Measurements from ENCODE around the gene GNB1.
"Not testable (repeated sequence)": the region's sequence is repeated elsewhere in the genome, so short reads cannot be mapped to it uniquely, and the experiment has no call there.

GNB1 gene

DNA sequence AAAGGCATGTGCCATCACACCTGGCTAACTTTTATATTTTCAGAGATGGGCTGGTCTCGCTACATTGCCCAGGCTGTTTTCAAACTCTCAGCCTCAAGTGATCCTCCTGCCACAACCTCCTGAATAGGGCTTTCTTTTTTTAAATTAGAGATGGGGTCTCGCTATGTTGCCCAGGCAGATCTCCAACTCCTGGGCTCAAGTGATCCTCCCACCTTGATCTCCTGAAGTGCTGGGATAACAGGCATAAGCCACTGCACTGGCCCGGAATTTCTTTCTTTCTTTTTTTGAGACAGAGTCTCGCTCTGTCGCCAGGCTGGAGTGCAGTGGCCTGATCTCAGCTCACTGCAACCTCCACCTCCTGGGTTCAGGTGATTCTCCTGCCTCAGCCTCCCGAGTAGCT lies 34.7 kb downstream of the GNB1 start:
- not testable (repeated sequence) for DNase-seq

- DNase-seq = no peak
These were observed 37.2 kb downstream of the GNB1 start for GRCh38 chr1:1853593-1854257.

GRCh38 chr1:1852619-1853414 lies 38.1 kb downstream of the GNB1 start:
- no peak for DNase-seq

GRCh38 chr1:1847890-1848289 lies 43.0 kb downstream of the GNB1 start:
- no peak for DNase-seq

DNA sequence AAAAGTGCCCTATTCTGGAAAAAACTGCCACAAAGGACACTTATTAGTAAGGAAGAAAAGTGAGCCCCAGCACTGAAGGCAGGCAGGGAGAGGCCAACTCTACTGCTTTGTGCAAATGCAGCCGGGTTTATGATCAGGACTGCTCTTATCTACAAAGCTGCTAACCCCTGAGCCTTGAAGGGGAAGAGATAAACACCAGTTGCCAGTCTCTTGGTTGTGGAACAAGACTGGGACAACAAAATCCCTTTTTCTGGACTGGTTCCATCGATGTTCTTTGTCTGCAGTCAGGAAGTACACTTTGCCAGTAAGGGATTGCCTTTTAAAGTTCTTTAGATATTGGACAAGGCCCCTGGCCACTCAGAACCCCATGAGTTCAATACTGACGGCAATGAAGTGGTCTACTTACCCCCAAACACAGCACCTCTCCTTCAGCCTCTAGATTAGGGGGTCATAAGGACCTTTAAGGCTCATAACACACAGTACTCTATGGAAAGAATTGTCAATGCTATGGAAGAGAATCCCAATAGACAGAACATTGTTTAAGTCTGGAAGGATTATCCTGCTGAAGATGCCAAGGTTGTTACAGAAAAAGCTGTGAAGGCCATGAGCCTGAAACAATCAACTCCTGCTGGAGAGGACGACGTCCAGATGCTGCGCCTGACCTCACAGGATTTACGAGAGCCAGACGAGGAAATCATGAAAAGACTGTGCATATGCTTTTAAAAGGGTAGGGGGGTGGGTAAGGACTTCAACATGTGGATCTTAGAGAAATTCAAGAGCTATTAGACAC lies 43.6 kb downstream of the GNB1 start:
- DNase-seq = no peak

DNA sequence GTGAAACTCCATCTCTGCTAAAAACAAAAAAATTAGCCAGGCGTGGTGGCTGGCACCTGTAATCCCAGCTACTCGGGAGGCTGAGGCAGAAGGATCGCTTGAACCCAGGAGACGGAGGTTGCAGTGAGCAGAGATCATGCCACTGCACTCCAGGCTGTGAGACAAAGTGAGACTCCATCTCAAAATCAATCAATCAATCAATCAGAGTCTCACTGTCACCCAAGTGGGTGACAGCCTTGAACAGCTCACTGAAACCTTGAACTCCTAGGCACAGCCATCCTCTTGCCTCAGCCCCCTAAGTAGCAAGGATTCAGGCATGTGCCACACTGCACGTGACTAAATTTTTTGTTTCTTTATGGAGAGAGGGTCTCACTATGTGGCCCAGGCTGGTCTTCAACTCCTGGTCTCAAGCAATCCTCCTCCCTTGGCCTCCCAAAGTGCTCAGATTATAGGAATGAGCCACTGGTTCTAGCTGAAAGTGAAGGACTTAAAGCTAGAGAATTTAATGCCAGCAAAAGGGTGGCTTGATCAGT lies 44.4 kb downstream of the GNB1 start:
- no peak for DNase-seq

DNA sequence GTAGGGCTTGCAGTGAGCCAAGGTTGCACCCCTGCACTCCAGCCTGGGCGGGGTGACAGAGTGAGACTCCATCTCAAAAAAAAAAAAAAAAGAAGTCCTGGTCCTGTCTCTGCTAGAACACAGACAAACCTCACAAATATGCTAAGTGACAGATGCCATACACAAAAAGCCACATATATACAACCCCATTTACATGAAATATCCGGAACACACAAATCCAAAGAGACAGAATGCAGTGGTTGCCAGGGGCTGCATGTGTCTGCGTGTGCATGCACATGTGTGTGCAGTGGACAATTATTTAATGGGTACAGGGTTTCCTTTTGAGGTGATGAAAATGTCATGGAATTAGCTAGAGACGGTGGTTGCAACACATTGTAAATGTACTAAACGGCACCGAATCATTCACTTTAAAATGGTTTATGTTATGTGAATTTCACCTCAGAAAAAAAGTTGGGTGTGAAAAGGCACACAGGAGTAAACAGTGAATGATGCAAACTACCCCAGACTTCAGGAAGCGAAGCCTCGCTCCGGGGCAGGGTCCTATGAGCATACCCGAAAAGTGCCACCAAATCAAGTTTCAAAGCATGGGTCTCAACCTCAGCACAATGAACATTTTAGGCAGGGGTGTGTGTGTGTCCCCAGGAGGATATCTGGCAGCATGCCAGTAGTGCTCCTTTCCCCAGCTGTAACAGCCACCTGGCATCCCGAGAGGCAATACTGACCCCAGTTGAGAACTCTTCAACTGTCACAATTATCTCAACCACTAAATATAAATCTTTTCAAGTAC lies 48.3 kb downstream of the GNB1 start:
- no peak for DNase-seq

DNA sequence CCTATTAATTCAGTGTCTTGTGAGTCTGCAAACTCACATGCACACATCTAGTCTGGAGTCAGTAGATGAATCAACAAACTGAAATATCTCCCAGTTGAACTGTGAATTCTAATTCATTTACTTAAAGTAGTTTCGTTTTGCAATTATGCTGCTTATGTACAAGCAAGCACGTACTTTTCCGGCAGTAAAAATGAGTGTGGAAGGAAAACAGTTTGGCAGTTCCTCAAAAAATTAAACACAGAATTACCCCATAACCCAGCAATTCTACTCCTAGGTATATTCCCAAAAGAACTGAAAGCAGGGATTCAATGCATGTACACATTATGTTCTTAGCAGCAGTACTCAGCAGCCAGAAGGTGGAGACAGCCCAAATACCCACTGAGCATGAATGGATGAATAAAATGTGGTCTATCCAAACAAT lies 49.3 kb downstream of the GNB1 start:
- no peak for DNase-seq

DNA sequence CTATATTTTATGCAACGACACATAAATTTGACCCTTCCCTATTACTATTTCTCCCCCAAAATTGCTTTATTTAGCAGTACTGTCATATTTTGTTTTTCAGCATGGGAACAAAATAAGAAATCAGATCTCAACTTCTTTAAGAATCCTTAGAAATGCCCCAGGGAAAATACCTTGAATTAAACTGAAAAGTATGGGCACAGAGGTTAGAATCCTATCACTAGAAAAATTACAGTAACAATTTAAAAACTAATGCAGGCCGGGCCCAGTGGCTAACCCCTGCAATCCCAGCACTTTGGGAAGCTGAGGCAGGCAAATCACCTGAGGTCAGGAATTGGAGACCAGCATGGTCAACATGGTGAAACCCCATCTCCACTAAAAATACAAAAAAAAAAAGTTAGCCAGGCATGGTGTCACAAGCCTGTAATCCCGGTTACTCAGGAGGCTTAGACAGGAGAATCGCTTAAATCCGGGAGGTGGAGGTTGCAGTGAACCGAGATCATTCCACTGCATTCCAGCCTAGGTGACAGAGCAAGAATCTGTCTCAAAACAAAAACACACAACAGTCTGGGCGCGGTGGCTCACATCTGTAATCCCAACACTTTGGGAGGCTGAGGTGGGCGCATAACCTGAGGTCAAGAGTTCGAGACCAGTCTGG lies 51.4 kb downstream of the GNB1 start:
- DNase-seq = no peak

GRCh38 chr1:1836119-1836518 lies 54.8 kb downstream of the GNB1 start:
- no peak for DNase-seq

GRCh38 chr1:1835546-1835945 lies 55.3 kb downstream of the GNB1 start:
- DNase-seq = no peak

- DNase-seq = no peak
These were observed 57.0 kb downstream of the GNB1 start for GRCh38 chr1:1833916-1834325.

DNA sequence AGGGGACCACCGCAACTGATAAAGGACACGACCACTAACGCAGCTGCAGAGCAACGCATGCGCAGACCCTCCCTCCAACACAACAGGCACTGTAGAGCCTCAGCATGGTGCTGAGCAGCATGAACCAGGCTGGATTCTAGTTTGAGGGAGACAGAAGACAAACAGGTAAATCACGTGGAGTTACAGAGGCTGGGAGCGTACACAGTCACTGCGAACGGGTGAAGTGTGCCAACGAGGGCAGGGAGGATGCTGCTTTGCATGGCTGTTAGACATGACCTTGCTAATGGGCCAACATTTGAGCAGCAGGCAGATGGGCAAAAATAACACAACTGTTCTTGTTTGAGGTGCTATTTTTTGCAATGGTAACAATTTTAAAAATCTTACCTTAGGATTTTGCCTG lies 57.4 kb downstream of the GNB1 start:
- DNase-seq = no peak

GRCh38 chr1:1832820-1833219 lies 58.1 kb downstream of the GNB1 start:
- DNase-seq = no peak

- no peak for DNase-seq
These were observed 58.7 kb downstream of the GNB1 start for GRCh38 chr1:1832166-1832565.

DNA sequence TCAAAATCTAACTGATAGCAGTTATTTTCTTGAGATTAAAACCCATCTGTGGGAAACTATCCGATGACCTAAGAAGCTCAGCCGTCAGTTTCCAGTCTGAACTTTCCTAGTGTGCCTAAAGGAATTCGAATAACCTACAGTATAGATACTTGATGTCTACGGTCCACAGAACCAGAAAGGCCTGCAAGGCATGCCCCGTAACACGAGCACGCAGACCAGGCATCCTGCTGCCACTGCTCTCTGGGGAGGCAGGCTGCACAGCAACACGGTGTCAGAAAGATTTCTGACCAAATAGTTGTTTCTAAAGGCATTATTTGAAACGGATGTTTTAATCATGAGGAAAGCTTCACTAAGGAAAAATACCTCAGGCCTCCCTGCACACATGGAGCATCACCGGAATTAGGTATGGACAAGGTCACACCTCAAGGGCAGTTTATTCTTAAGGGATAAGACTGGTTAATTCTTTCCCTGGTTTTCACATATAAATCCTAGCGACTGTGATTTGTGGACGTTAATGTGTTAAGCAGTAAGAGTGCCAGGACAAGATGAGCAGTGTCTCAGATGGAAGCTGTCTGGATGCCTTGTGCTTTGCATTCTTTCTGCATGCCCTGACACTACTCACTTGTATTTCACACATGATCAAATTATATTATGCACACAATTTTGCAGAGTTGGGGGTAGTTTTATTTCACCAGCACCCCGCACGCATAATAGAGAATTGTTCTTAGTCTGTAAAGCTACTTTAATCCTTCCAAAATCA lies 63.6 kb downstream of the GNB1 start:
- no peak for DNase-seq

GRCh38 chr1:1826356-1827088 lies 64.4 kb downstream of the GNB1 start:
- DNase-seq = no peak

GRCh38 chr1:1825217-1825616 lies 65.7 kb downstream of the GNB1 start:
- no peak for DNase-seq

DNA sequence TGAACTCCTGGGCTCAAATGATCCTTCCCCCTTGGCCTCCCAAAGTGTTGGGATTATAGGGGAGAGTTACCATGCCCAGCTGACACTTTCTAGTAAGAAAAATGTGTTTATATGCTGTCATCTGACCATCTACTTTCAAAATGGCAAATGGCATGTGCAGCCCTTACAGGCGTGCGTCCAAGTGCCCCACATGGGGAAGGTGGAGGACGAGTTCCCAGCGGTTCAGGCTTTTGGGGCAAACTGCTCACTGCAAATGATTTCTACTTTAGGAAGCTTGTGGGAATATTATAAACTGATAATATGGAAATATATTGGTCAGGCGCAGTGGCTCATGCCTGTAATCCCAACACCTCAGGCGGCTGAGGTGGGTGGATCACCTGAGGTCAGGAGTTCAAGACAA lies 71.1 kb downstream of the GNB1 start:
- DNase-seq = no peak

DNA sequence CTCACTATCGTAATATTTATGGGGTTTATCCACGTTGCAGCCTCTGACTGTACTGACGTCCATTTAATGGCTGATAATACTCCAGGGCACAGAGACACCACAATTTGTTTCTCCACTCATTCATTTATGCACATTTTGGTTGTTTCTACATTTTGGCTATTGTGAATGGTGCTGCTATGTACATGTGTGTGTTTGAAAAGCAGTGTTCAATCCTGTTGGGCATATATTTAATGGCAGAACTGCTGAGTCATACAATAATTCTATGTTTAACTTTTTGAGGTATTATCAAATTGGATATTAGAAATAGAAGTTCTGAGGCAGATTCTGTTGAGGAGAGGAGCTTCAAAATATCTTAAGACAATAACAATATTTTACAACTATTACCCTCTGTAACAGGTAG lies 73.7 kb downstream of the GNB1 start:
- DNase-seq = no peak

All from stimulated activated CD4-positive, alpha-beta T cell treated with anti-CD3 and anti-CD28 coated beads, Interleukin-4, amount 100 ng/mL, for 4 hours (primary cell).